Uterus (tissue), 4 donors: Measurements from ENCODE around the gene CDK19. TPM values are rescaled to one million over a fixed set of nuclear protein-coding genes. Genes with fewer than 3 reads are reported as not detected.

Source experiments
- DNase-seq, 2 donors: peaks; one replicate each; pipeline ENCODE4 v3.0.0-alpha.2; 2019 to 2020
- H3K27ac ChIP-seq, 2 donors: fragments of 200-600 bp; sonication (generic); 1 replicate in 1 of 2; 2 replicates in 1 of 2; pipeline ENCODE4 v1.5.1; 2016 to 2018
- H3K27me3 ChIP-seq, 2 donors: fragments of 200-600 bp; sonication (generic); one replicate each; pipeline ENCODE4 v1.5.1; 2018 to 2019; ENCODE audit warnings: control low read depth in 1 of 2
- H3K36me3 ChIP-seq, 2 donors: fragments of 200-600 bp; sonication (generic); one replicate each; pipeline ENCODE4 v1.5.1; 2019; ENCODE audit warnings: control low read depth in 1 of 2
- H3K4me1 ChIP-seq, 2 donors: fragments of 200-600 bp; sonication (generic); one replicate each; pipeline ENCODE4 v1.5.1; 2018 to 2019; ENCODE audit warnings: control low read depth in 1 of 2
- H3K4me3 ChIP-seq, 2 donors: fragments of 200-600 bp; sonication (generic); 1 replicate in 1 of 2; 2 replicates in 1 of 2; pipeline ENCODE4 v1.5.1; 2018 to 2019; ENCODE audit warnings: mild to moderate bottlenecking in 1 of 2
- H3K9me3 ChIP-seq, 2 donors: fragments of 200-600 bp; sonication (generic); one replicate each; pipeline ENCODE4 v1.5.1; 2019; ENCODE audit warnings: control low read depth in 1 of 2
- CTCF ChIP-seq, 4 experiments: fragments of 200-600 bp in 2 of 4; fragments of 450-650 bp in 2 of 4; sonication (generic) in 2 of 4; IDR thresholded peaks; one replicate each; pipeline ENCODE4 v1.5.1; 2016 to 2019; ENCODE audit warnings: antibody characterized with exemption in 4 of 4, mild to moderate bottlenecking in 2 of 4, moderate library complexity in 1 of 4
- POLR2A ChIP-seq, 2 donors: fragments of 450-650 bp; IDR thresholded peaks; one replicate each; pipeline ENCODE4 v1.6.1; 2016; ENCODE audit warnings: antibody characterized with exemption in 2 of 2, mild to moderate bottlenecking in 1 of 2, moderate library complexity in 1 of 2
- intact Hi-C: fragments of 100-400 bp; cut with DNase I; formaldehyde crosslinking; loops from one replicate; pipeline ENCODE4 v1.15.1; 2023; ENCODE audit warnings: low total_unique reads
- small RNA-seq: library from RNA; depleted of rRNA; stranded (forward); fragments of <200 nt; gene quantifications from one replicate; pipeline ENCODE3, GENCODE V24; 2016
- total RNA-seq, 4 donors: library from RNA; depleted of rRNA in 3 of 4; stranded (reverse); fragments of >200 nt in 3 of 4; gene quantifications; one replicate each; pipeline versions ENCODE4 v1.1.0 to v1.2.4, GENCODE V29; 2014 to 2023
- donor health status: DM: yes; HTN: yes; CAD: no.

CDK19 gene
- total RNA-seq, 4 donors from 2014 or later: 1.0 to 34.3 (median 12.9) TPM

GRCh38 chr6:110560239-110561007 lies 254.8 kb downstream of the CDK19 start:
- no peak for TF ChIP-seq CTCF (IDR thresholded peaks at IDR 0.05)
- TF ChIP-seq POLR2A (IDR thresholded peaks at IDR 0.05): no peak
- DNase-seq: no peak
- H3K27ac ChIP-seq: no peak overlapping the region

More at GRCh38 chr6:110560239-110561007, 254.8 kb downstream of the CDK19 start:
- Histone ChIP-seq H3K9me3 (no peaks in the 10 kb centered on the region), H3K4me1 (no peaks in the 10 kb centered on the region), H3K4me3 (no peak overlapping the region), H3K36me3 (no peaks in the 10 kb centered on the region), H3K27me3 (no peaks in the 10 kb centered on the region)
- intact Hi-C loops: no loop called here

Small RNAs within 50 kb of the gene (small RNA-seq; reads per million reads assigned to genes)
- not detected for gene RNU6-1115P
- not detected for gene RNU6-957P
- gene SNORA40C: not detected

Other genes starting within 250 kb of the CDK19 start
- 100 to 1,000 TPM in 3 of 4 donors, 10 to 100 TPM in 1; 75.8 to 121 (median 101) TPM for gene AMD1, start 59.3 kb upstream of the CDK19 start, total RNA-seq
- gene GTF3C6, start 143.2 kb upstream of the CDK19 start, total RNA-seq: 10 to 100 TPM in 3 of 4 donors, 1 to 10 TPM in 1; 3.8 to 43.4 (median 28.5) TPM
- gene RPF2, start 166.6 kb upstream of the CDK19 start, total RNA-seq: 10 to 100 TPM in 3 of 4 donors, 1 to 10 TPM in 1; 8.2 to 36.4 (median 26.8) TPM